GM12891 (cell line): ENCODE measurements around the gene PI4KA.

ENCODE experiments used
- POLR2A ChIP-seq: IDR thresholded peaks from 2 replicates; pipeline ENCODE4 v1.6.1; 2011; ENCODE audit warnings: low read depth, low read length, control low read depth
- POLR2AphosphoS5 ChIP-seq: IDR thresholded peaks from 2 replicates; pipeline ENCODE4 v1.6.1; 2011; ENCODE audit warnings: low read depth, low read length, control low read depth

GRCh38 chr22:20825624-20826023 is 33.0 kb downstream of the PI4KA start:
- no peak for TF ChIP-seq POLR2A
- no peak for TF ChIP-seq POLR2AphosphoS5
